OCI-LY3 (cell line): ENCODE results near the gene RABIF.

ENCODE experiments used
- CTCF ChIP-seq: fragments of 200-600, 300-600 bp; sonication (generic); IDR thresholded peaks from 2 replicates; pipeline ENCODE4 v1.5.1; 2014; ENCODE audit warnings: antibody characterized with exemption, low read length, low read depth
- EZH2phosphoT487 ChIP-seq: fragments of 200-600 bp; shearing (Covaris generic); IDR thresholded peaks from 2 replicates; pipeline ENCODE4 v1.6.1; 2018; ENCODE audit warnings: antibody characterized with exemption, mixed run types, low read depth

- TF ChIP-seq CTCF (no peak), EZH2phosphoT487 (no peak)
Observed at GRCh38 chr1:202834771-202835547, 54.0 kb downstream of the RABIF start.
